Loucy (cell line): ENCODE results near the gene CC2D1B.

Source experiments
- H2AFZ ChIP-seq: fragments of 200-600 bp; sonication (generic); 2 replicates; pipeline ENCODE4 v1.6.0; 2016; ENCODE audit warnings: antibody characterized with exemption, mild to moderate bottlenecking, low read length, moderate library complexity
- H3F3A ChIP-seq: fragments of 200-600 bp; 2 replicates; pipeline ENCODE4 v1.6.0; 2016; ENCODE audit warnings: antibody characterized with exemption, low read depth, mild to moderate bottlenecking
- H3K27me3 ChIP-seq: fragments of 200-600 bp; sonication (generic); 2 replicates; pipeline ENCODE4 v1.6.1; 2014; ENCODE audit warnings: low read length, mild to moderate bottlenecking; ENCODE audit not compliant: insufficient read depth, poor library complexity, severe bottlenecking
- H3K36me3 ChIP-seq: fragments of 200-600 bp; sonication (generic); 2 replicates; pipeline ENCODE4 v1.6.1; 2016; ENCODE audit warnings: low read length; ENCODE audit not compliant: insufficient read depth
- H3K4me1 ChIP-seq: fragments of 200-600 bp; sonication (generic); 2 replicates; pipeline ENCODE4 v1.5.1; 2014; ENCODE audit warnings: low read length, mild to moderate bottlenecking; ENCODE audit not compliant: insufficient read depth, poor library complexity, severe bottlenecking
- H3K4me2 ChIP-seq: fragments of 200-600 bp; sonication (generic); 2 replicates; pipeline ENCODE4 v1.6.0; 2014; ENCODE audit warnings: antibody characterized with exemption, low read length, low read depth, mild to moderate bottlenecking; ENCODE audit not compliant: poor library complexity, severe bottlenecking
- H3K4me3 ChIP-seq: fragments of 200-600 bp; sonication (generic); 2 replicates; pipeline ENCODE4 v1.5.1; 2014; ENCODE audit warnings: low read length, mild to moderate bottlenecking, mixed read lengths; ENCODE audit not compliant: poor library complexity, severe bottlenecking
- H3K79me2 ChIP-seq: fragments of 200-600 bp; sonication (generic); 2 replicates; pipeline ENCODE4 v1.6.1; 2014; ENCODE audit warnings: low read length; ENCODE audit not compliant: insufficient read depth
- H3K9ac ChIP-seq: fragments of 200-600 bp; sonication (generic); 2 replicates; pipeline ENCODE4 v1.6.0; 2014; ENCODE audit warnings: mild to moderate bottlenecking, low read depth, low read length, moderate library complexity; ENCODE audit not compliant: poor library complexity, severe bottlenecking
- H3K9me2 ChIP-seq: fragments of 200-600 bp; sonication (generic); replicated peaks from 2 replicates; pipeline ENCODE4 v1.6.1; 2016; ENCODE audit warnings: low read depth, low read length, mixed read lengths
- H3K9me3 ChIP-seq: fragments of 200-600 bp; sonication (generic); 2 replicates; pipeline ENCODE4 v1.6.1; 2014; ENCODE audit warnings: mild to moderate bottlenecking, antibody characterized with exemption, low read length, low read depth; ENCODE audit not compliant: insufficient read depth
- H4K20me1 ChIP-seq: fragments of 200-600 bp; sonication (generic); 2 replicates; pipeline ENCODE4 v1.6.0; 2014; ENCODE audit warnings: antibody characterized with exemption, low read length, mild to moderate bottlenecking; ENCODE audit not compliant: insufficient read depth, poor library complexity, severe bottlenecking
- EZH2phosphoT487 ChIP-seq: fragments of 200-600 bp; IDR thresholded peaks from 2 replicates; pipeline ENCODE4 v1.6.1; 2018; ENCODE audit warnings: antibody characterized with exemption, mild to moderate bottlenecking, moderate library complexity, borderline replicate concordance
- TF ChIP-seq, protein P1 (sequence below): fragments of 200-600 bp; sonication (generic); conservative IDR thresholded peaks from 2 replicates; pipeline ENCODE4 v1.5.1; 2014; ENCODE audit warnings: mild to moderate bottlenecking, antibody characterized with exemption, low read length

CC2D1B gene

DNA sequence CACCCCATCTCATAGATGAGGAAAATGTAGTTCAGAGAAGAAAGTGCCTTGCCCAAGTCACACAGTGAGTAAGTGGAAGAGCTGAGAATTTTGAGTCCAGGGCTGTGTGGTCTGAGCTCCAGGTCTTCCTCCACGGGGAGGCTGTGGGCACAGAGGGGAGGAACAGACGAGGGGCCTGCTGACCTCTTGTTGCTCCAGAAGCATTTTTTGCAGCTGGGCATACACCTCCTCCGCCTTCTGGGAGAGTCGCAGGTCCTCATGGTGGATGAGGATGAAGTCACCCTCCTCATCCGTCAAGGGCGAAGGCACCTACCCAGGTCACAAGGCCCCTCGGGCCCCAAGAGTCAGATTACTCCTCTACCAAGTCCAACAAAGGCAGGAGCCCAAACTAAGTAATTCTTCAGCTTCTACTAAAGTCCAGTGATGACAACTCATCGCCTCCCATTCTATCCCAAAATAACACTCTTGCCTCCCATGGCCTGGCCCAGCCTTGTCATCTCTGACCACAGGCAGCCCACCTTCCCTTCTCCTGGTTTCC lies 9.1 kb downstream of the CC2D1B start:
- Histone ChIP-seq H3K9me2 (no peaks in the 10 kb centered on the region), H2AFZ (no peak overlapping the region), H3K4me3 (no peak overlapping the region), H3K4me2 (no peak overlapping the region), H4K20me1 (peaks cover 3% of the 10 kb centered on the region), H3K9me3 (no peaks in the 10 kb centered on the region), H3K9ac (no peak overlapping the region), H3F3A (no peaks in the 10 kb centered on the region), H3K27me3 (no peaks in the 10 kb centered on the region), H3K4me1 (no peaks in the 10 kb centered on the region), H3K36me3 (peaks cover 81% of the 10 kb centered on the region; the same call in 1 of the 2 replicates), H3K79me2 (peaks cover 3% of the 10 kb centered on the region; the same call in 1 of the 2 replicates)
- TF ChIP-seq EZH2phosphoT487, result no peak
- TF ChIP-seq, protein P1, sequence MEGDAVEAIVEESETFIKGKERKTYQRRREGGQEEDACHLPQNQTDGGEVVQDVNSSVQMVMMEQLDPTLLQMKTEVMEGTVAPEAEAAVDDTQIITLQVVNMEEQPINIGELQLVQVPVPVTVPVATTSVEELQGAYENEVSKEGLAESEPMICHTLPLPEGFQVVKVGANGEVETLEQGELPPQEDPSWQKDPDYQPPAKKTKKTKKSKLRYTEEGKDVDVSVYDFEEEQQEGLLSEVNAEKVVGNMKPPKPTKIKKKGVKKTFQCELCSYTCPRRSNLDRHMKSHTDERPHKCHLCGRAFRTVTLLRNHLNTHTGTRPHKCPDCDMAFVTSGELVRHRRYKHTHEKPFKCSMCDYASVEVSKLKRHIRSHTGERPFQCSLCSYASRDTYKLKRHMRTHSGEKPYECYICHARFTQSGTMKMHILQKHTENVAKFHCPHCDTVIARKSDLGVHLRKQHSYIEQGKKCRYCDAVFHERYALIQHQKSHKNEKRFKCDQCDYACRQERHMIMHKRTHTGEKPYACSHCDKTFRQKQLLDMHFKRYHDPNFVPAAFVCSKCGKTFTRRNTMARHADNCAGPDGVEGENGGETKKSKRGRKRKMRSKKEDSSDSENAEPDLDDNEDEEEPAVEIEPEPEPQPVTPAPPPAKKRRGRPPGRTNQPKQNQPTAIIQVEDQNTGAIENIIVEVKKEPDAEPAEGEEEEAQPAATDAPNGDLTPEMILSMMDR, result no peak

- Histone ChIP-seq H3K4me3 (no peak overlapping the region), H3K4me2 (no peak overlapping the region), H3K9me3 (no peaks in the 10 kb centered on the region), H3K9me2 (no peaks in the 10 kb centered on the region), H3K36me3 (peaks cover 74% of the 10 kb centered on the region; the same call in 1 of the 2 replicates), H3K27me3 (no peaks in the 10 kb centered on the region), H3K9ac (no peak overlapping the region), H3K4me1 (no peaks in the 10 kb centered on the region), H2AFZ (no peak overlapping the region), H3F3A (no peaks in the 10 kb centered on the region), H4K20me1 (no peaks in the 10 kb centered on the region), H3K79me2 (no peaks in the 10 kb centered on the region)
- TF ChIP-seq, protein P1, result no peak
- TF ChIP-seq EZH2phosphoT487, result no peak
Measured at GRCh38 chr1:52355847-52356505, 10.0 kb downstream of the CC2D1B start.

DNA sequence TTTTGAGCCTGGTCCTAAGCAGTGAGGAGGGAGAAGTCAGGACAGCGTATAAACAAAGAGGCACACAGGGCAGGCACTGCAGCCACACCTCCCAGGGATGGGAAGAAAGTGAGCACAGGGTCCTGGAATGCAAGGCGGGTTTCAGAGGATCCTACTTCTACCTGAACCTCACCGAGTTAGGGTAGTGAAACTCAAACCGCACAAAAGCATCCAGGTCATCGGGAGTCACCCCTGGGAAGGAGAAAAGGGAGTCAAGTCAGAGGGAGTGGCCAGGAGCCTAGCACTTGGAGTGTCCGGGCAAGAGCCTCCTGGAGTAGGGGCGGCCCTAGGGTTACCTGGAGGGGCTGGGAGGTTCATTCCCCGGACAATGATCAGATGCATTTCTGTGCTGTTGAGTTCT lies 10.6 kb downstream of the CC2D1B start:
- Histone ChIP-seq H4K20me1 (no peaks in the 10 kb centered on the region), H3K9me2 (no peaks in the 10 kb centered on the region), H3K79me2 (no peaks in the 10 kb centered on the region), H3F3A (no peaks in the 10 kb centered on the region), H3K27me3 (no peaks in the 10 kb centered on the region), H3K4me1 (no peaks in the 10 kb centered on the region), H2AFZ (no peak overlapping the region), H3K4me2 (no peak overlapping the region), H3K9ac (no peak overlapping the region), H3K36me3 (peaks cover 68% of the 10 kb centered on the region; the same call in 1 of the 2 replicates), H3K9me3 (no peaks in the 10 kb centered on the region), H3K4me3 (no peak overlapping the region)
- TF ChIP-seq, protein P1, result no peak
- no peak for TF ChIP-seq EZH2phosphoT487
